ENCODE results near the gene KCNIP3.

- no peak for TF ChIP-seq EZH2 (IDR thresholded peaks at IDR 0.05; ENCODE audit: low read depth)
- TF ChIP-seq CTCF (conservative IDR thresholded peaks at IDR 0.05): no peak
Measured at GRCh38 chr2:95266781-95267430, 30.2 kb upstream of the KCNIP3 start.
